Retinal pigment epithelial cell (primary cell): Measurements from ENCODE around the gene FGF14.

Experiments
- DNase-seq: peaks from one replicate; pipeline ENCODE4 v3.0.0-alpha.2; 2010; ENCODE audit warnings: low read depth
- H3K4me3 ChIP-seq: 2 replicates; pipeline ENCODE4 v1.5.1; 2011; ENCODE audit warnings: mild to moderate bottlenecking, low read length, control low read depth, moderate library complexity
- CTCF ChIP-seq: conservative IDR thresholded peaks from 2 replicates; pipeline ENCODE4 v1.5.1; 2011; ENCODE audit warnings: low read depth, low read length, control low read depth, inconsistent platforms

The FGF14 gene

GRCh38 chr13:101691341-101691860, 710.4 kb downstream of the FGF14 start:
- DNase-seq: no peak
- no peak for TF ChIP-seq CTCF
- no peak overlapping the region for H3K4me3 ChIP-seq

- DNase-seq: no peak
- no peak overlapping the region for H3K4me3 ChIP-seq
- no peak for TF ChIP-seq CTCF
These were observed 711.0 kb downstream of the FGF14 start for GRCh38 chr13:101690871-101691270.

GRCh38 chr13:101686003-101686402, 715.8 kb downstream of the FGF14 start:
- DNase-seq: no peak
- no peak overlapping the region for H3K4me3 ChIP-seq
- TF ChIP-seq CTCF: no peak

GRCh38 chr13:101681834-101682233, 720.0 kb downstream of the FGF14 start:
- no peak overlapping the region for H3K4me3 ChIP-seq
- TF ChIP-seq CTCF: no peak
- DNase-seq: no peak

GRCh38 chr13:101673360-101674105, 728.3 kb downstream of the FGF14 start:
- DNase-seq: no peak
- no peak for TF ChIP-seq CTCF
- H3K4me3 ChIP-seq: no peak overlapping the region

GRCh38 chr13:101661839-101662238, 740.0 kb downstream of the FGF14 start:
- DNase-seq: peak; percentile 47
- TF ChIP-seq CTCF: no peak

More at GRCh38 chr13:101661839-101662238, 740.0 kb downstream of the FGF14 start:
- no peak overlapping the region for H3K4me3 ChIP-seq
